NB4 (cell line): Measurements from ENCODE around the gene AUTS2.

Experiments
- DNase-seq: peaks from one replicate; pipeline ENCODE4 v3.0.0; 2010; ENCODE audit warnings: low read depth
- H3K4me3 ChIP-seq: one replicate; pipeline ENCODE4 v1.5.1; 2011; ENCODE audit warnings: mild to moderate bottlenecking, low read depth, low read length, moderate library complexity
- CTCF ChIP-seq: IDR thresholded peaks from one replicate; pipeline ENCODE4 v1.5.1; 2012; ENCODE audit warnings: low read depth, low read length
- MAX ChIP-seq: IDR thresholded peaks from 2 replicates; pipeline ENCODE4 v1.6.1; 2011; ENCODE audit warnings: low read depth, low read length
- MYC ChIP-seq: IDR thresholded peaks from 2 replicates; pipeline ENCODE4 v1.6.1; 2011; ENCODE audit warnings: low read depth, low read length
- POLR2A ChIP-seq: IDR thresholded peaks from 2 replicates; pipeline ENCODE4 v1.6.1; 2011; ENCODE audit warnings: mild to moderate bottlenecking; ENCODE audit not compliant: insufficient read length; ENCODE audit errors: extremely low read depth

Gene AUTS2

GRCh38 chr7:70622936-70623335, 1024.7 kb downstream of the AUTS2 start:
- TF ChIP-seq CTCF (no peak), MAX (no peak), POLR2A (no peak), MYC (no peak)
- no peak overlapping the region for H3K4me3 ChIP-seq
- DNase-seq, result no peak

GRCh38 chr7:70624500-70625103, 1026.3 kb downstream of the AUTS2 start:
- no peak overlapping the region for H3K4me3 ChIP-seq
- TF ChIP-seq MAX (no peak), POLR2A (no peak), CTCF (no peak), MYC (no peak)
- no peak for DNase-seq

GRCh38 chr7:70627461-70627860, 1029.2 kb downstream of the AUTS2 start:
- no peak for DNase-seq
- TF ChIP-seq POLR2A (no peak), MYC (no peak), MAX (no peak), CTCF (no peak)
- no peak overlapping the region for H3K4me3 ChIP-seq

GRCh38 chr7:70630440-70630817, 1032.2 kb downstream of the AUTS2 start:
- TF ChIP-seq POLR2A (no peak), CTCF (no peak), MYC (no peak), MAX (no peak)
- no peak overlapping the region for H3K4me3 ChIP-seq
- no peak for DNase-seq

- no peak for TF ChIP-seq CTCF
- TF ChIP-seq POLR2A, result no peak
- no peak for TF ChIP-seq MYC
- TF ChIP-seq MAX, result no peak
- no peak for DNase-seq
- no peak overlapping the region for H3K4me3 ChIP-seq
Observed at GRCh38 chr7:70630818-70631457, 1032.7 kb downstream of the AUTS2 start.
